Activated T-cell treated with anti-CD3 and anti-CD28 coated beads for 24 hours (primary cell): ENCODE measurements around the gene KIF16B.
"Not testable (repeated sequence)": the region's sequence is repeated elsewhere in the genome, so short reads cannot be mapped to it uniquely, and the experiment has no call there.

ENCODE experiments used
- DNase-seq: peaks from one replicate; pipeline ENCODE4 v3.0.0-alpha.2; 2020; ENCODE audit warnings: low read depth

KIF16B gene

DNA sequence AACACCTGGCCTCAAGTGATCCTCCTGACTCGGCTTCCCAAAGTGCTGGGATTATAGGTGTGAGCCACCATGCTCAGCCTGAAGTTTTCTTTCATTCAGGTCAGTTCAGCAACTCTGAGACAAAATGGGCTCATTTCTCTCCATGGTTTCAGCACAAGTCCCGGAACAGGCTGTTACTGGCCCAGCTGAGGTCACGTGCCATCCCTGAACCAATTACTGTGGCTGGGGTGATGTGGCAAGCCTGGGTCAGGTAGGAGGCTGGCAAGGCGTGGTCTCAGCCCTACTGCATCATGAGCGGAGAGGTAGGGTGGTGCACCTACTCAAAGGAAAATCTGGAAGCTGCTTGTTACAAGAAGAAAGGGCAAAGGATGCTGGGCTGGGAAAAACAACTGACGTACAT lies 326.4 kb downstream of the KIF16B start:
- DNase-seq: no peak

DNA sequence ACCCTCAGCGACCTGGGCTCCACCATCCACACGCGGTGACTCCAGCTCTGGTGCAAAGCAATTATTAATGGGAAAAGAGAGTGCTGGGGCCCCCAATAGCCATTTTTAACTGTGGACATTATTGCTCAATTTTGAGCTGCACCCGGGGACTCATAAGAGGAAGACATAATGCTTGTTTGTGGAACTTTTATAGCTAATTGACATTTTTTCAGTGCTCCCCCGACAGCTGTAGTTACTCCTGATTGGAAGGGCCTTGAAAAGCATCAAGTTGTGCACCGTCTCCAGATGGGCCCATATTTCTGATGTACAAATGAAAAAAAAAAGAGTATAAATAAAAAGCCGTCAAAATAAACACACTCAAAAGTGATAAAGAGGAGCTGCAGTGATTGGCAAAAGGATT lies 327.0 kb downstream of the KIF16B start:
- DNase-seq: no peak

DNA sequence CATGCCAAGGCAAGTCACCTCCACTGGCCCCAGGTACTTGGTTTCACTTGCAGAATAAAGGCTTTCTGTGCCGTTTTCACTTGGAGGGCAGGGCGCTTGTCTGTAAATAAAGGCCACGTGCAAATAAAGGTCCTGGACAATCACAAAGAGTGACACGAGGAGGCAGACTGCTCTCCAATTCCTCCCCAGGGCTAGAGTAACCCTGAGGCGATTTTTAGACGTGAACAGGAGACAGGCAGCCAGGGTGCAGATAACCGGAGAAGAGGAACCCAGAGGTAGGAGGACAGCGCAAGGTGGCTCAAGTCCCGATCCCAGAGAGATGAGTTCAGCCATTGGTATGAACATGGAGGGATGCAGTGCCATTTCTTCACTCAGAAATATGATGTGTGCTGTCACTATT lies 327.4 kb downstream of the KIF16B start:
- no peak for DNase-seq

DNA sequence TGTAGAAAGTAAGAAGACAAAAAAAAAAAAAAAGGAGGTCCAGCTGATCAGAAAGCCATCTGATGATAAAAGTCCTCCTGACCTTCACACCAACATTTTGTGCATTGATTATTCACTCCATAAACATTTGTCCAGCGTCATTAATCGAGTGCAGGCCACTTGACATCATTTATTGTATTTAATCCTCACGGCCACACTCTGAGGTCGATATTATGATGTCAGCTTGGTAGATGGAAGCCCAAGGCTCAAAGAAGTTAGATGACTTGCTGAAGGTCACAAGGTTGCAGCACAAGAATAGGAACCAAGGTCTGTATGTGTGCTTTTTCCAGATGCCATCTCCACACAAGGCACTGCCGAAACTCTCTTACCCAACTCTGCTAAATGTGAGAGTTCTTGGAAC lies 328.4 kb downstream of the KIF16B start:
- no peak for DNase-seq

DNA sequence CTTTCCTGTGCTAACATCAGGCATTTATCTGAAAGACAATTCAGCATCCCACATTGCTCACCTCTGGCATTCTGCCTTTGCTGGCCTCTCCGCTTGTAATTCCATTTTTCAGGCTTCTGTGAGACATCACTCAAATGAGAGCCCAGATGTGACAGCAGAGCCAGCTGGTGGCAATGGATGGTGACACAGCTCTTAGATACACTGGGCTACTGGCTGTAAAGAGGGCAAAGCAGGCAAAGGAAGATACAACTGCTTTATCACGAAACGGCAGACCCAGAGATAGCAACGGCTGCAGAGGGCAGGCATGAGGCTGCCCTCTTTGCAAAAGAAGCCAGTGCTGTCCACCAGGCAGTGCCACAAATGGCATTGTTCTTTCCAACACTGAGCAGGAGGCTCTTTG lies 329.8 kb downstream of the KIF16B start:
- no peak for DNase-seq

DNA sequence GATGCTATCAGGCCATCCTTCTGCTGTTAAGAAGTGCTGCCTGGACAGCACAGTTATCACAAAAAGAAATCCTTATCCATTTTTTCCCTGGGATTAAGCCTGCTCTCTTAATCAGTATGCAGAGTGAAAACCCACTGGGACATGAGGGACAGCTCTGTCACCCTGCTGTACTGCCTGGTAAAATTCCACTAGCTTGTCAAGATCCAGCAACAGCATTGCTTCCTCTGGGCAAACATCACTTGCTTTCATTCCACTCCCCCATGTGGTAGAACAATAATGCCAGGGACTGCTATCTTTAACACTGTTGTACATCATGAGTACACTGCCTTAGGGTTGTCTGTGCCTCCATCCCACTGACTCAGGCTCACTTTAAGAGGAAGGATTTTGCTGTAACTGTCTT lies 331.3 kb downstream of the KIF16B start:
- DNase-seq: no peak

DNA sequence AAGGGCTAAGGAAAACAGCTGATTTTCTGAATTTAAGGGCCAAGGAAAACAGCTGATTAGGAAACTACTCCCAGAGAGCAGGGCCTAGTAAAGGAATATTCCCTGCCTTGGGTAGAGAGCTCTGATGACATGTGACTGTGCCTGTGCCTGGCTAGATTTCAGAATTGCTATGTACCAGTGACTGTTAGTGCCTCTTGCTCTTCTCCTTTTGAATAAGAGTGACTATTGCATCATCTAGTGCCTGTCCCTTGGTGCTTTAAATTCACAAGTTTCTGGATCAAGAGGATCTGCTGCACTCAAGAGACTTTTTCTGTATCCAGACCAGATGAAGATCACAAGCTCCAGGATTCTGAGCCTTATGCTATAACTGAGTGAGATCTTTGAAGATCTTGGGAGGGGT lies 332.9 kb downstream of the KIF16B start:
- no peak for DNase-seq

DNA sequence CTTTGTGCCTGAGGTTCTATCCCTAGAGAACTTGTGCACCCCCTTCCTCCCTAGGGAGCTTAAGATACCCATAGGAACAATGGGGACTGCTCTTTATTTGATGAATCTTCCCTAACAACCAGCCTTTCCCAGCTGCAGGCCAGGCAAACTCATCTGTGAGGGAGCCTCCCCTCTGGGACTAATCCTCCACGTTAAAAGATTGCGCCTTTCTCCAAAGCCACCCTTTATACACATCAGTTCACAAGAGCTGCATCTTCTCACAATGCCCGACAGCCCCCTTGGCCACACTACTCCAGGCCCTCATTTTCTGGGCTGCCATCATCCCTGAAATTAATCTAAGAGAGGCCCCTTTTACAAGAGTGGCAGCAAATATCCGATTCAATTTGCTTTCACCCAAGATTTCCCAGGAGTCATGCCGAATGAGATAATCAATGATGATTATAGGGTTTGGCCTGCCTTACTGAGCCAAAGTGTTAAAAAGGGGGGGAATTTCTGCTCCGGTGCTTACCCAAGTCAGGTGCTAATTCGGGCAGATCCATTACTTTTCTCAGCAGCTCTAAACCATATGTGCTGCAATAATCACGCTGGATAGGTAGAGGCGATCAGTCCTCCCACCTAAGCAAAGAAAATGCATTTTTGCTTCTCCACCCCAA lies 336.5 kb downstream of the KIF16B start:
- no peak for DNase-seq

DNA sequence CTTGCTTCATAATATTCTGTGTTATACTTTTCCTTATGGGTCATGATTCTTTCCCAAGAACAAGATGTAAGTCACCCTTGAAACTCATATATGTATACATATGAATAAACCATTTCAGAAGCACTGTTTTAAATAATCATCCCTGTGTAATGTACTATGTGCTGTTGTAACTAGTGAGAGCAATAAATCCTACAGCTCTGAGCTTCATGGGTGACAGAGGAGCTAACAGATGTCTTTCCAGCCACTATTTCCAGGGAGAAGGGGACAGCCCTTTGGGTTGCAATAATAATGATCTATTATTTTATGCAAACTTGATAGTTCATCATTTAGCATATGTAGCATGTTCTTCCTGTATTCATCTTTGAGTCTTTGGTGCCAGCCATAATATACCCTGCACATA lies 342.8 kb downstream of the KIF16B start:
- no peak for DNase-seq

DNA sequence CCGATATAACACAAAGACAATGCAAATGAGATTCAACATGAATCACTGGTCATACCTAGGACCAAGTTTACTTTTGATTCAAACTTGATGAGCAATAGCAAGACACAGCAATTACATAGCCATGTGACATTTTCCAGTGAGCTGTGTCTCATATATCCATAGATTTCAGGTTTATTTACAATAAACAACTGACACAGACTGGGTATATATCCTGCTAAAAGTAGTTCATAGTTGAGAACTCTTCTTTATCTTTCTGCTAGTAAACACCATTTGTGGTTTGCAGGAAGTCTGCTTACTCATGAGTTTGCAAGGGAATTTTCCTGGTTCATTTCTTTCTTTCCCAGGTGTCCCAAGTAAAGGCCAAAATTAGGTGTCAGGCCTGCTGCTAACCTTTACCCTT lies 343.4 kb downstream of the KIF16B start:
- DNase-seq: no peak

DNA sequence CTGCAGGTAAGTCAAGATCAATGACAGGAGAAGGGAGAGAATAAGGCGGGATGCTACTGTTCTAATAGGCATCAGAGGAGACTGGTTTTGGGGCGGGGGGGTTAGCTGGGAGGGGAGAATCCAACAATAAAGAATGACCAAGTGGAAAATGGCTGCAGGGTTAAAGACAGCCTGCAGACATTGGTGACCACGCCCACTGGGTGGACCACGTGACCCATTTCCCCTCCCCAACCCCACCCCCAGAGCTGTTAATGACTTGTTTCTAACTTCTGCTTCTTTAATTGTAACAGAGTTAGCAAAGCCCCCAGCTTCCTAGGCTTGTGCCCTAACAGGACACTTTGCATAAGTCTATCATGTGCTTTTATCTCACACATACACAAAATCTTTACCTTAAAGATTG lies 344.5 kb downstream of the KIF16B start:
- DNase-seq: no peak

DNA sequence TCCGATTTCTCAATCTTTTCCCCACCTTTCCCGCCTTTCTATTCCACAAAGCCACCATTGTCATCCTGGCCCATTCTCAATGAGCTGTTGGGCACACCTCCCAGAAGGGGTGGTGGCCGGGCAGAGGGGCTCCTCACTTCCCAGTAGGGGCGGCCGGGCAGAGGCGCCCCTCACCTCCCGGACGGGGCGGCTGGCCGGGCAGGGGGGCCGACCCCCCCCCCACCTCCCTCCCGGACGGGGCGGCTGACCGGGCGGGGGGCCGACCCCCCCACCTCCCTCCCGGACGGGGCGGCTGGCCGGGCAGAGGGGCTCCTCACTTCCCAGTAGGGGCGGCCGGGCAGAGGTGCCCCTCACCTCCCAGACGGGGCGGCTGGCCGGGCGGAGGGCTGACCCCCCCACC lies 346.3 kb downstream of the KIF16B start:
- not testable (repeated sequence) for DNase-seq

DNA sequence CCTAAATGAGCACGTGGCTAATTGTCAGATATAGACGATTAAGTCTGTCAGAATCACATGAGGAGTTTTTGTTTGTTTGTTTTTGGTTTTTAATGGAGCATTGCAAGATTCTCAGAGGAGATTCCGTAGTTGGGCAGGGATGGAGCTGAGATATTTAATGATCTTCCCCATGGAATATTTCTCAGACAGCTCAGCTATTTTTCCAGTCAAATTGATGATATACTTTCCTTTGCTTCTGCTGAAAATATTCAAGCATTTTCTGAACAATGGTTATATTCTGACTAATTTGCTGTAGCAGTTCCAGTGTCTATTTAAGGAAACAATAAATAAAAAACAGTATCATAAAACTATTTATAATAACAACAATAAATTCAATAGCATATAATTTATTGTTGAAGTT lies 348.4 kb downstream of the KIF16B start:
- DNase-seq: no peak

DNA sequence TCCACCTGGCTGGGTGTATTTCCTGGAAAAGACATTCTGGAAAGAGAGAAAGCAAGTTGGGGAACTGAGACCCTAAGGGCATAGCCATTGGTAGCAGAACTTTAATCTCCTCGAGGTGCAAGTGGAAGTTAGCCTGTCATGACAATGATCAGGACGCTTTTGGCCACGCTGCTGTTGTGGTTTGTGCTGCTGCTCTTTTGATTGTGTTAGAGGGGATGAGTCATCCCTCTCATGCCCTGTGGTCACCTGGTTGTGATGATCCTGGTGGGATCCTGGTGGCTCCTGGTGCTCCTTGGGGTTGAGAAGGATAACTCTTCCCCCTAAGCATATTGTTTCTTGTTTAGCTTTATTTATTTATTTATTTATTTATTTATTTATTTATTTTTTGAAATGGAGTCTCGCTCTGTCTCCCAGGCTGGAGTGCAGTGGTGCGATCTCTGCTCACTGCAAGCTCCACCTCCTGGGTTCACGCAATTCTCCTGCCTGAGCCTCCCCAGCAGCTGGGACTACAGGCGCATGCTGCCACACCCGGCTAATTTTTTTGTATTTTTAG lies 350.3 kb downstream of the KIF16B start:
- no peak for DNase-seq
